ENCODE results near the gene AVEN.

The AVEN gene

GRCh38 chr15:33968224-33968623 is 70.8 kb downstream of the AVEN start, which contains the start of gene CHRM5:
Gene CHRM5 (plus strand): TSS chr15:33968497. CDS start chr15:34062718, 94,221 bp downstream.
- no peaks in the 10 kb centered on the region for H3K36me3 ChIP-seq (ENCODE audit: control insufficient read depth, insufficient read depth, low read length)
- H3K27me3 ChIP-seq (ENCODE audit: control insufficient read depth, insufficient read depth, low read length, poor library complexity, severe bottlenecking): no peaks in the 10 kb centered on the region
- 90 to 92% methylated on average over 6 of the region's 6 CpGs for WGBS, 2 experiments
- H3K27ac ChIP-seq (ENCODE audit: insufficient read depth, low read depth, low read length, poor library complexity, severe bottlenecking): no peak within 1 kb of the TSS
- H3K4me3 ChIP-seq (ENCODE audit: insufficient read depth, low read depth, low read length): no peak within 1 kb of the TSS
- H3K9me3 ChIP-seq (ENCODE audit: control insufficient read depth, low read length): no peaks in the 10 kb centered on the region
- H3K4me1 ChIP-seq (ENCODE audit: control insufficient read depth, insufficient read depth, low read length): no peaks in the 10 kb centered on the region

GRCh38 chr15:33964665-33965040 is 74.4 kb downstream of the AVEN start:
- no peak overlapping the region for H3K4me3 ChIP-seq (ENCODE audit: insufficient read depth, low read depth, low read length)
- H3K36me3 ChIP-seq (ENCODE audit: control insufficient read depth, insufficient read depth, low read length): no peaks in the 10 kb centered on the region
- no peaks in the 10 kb centered on the region for H3K9me3 ChIP-seq (ENCODE audit: control insufficient read depth, low read length)
- H3K4me1 ChIP-seq (ENCODE audit: control insufficient read depth, insufficient read depth, low read length): no peaks in the 10 kb centered on the region
- H3K27me3 ChIP-seq (ENCODE audit: control insufficient read depth, insufficient read depth, low read length, poor library complexity, severe bottlenecking): no peaks in the 10 kb centered on the region
- H3K27ac ChIP-seq (ENCODE audit: insufficient read depth, low read depth, low read length, poor library complexity, severe bottlenecking): no peak overlapping the region
- WGBS, 2 experiments: 79 to 97% methylated on average over 2 of the region's 2 CpGs

GRCh38 chr15:33963831-33964664 is 75.0 kb downstream of the AVEN start:
- Histone ChIP-seq H3K4me3 (ENCODE audit: insufficient read depth, low read depth, low read length) (no peak overlapping the region), H3K27ac (ENCODE audit: insufficient read depth, low read depth, low read length, poor library complexity, severe bottlenecking) (no peak overlapping the region), H3K9me3 (ENCODE audit: control insufficient read depth, low read length) (no peaks in the 10 kb centered on the region), H3K36me3 (ENCODE audit: control insufficient read depth, insufficient read depth, low read length) (no peaks in the 10 kb centered on the region), H3K27me3 (ENCODE audit: control insufficient read depth, insufficient read depth, low read length, poor library complexity, severe bottlenecking) (no peaks in the 10 kb centered on the region), H3K4me1 (ENCODE audit: control insufficient read depth, insufficient read depth, low read length) (no peaks in the 10 kb centered on the region)
- WGBS, 2 experiments: 68 to 74% methylated on average over 5 to 8 of the region's 8 CpGs

GRCh38 chr15:33960549-33960935 is 78.5 kb downstream of the AVEN start:
- Histone ChIP-seq H3K4me3 (ENCODE audit: insufficient read depth, low read depth, low read length) (no peak overlapping the region), H3K9me3 (ENCODE audit: control insufficient read depth, low read length) (no peaks in the 10 kb centered on the region), H3K27ac (ENCODE audit: insufficient read depth, low read depth, low read length, poor library complexity, severe bottlenecking) (no peak overlapping the region), H3K36me3 (ENCODE audit: control insufficient read depth, insufficient read depth, low read length) (no peaks in the 10 kb centered on the region), H3K27me3 (ENCODE audit: control insufficient read depth, insufficient read depth, low read length, poor library complexity, severe bottlenecking) (no peaks in the 10 kb centered on the region), H3K4me1 (ENCODE audit: control insufficient read depth, insufficient read depth, low read length) (no peaks in the 10 kb centered on the region)
- 97 to 98% methylated on average over 3 of the region's 3 CpGs for WGBS, 2 experiments

DNA sequence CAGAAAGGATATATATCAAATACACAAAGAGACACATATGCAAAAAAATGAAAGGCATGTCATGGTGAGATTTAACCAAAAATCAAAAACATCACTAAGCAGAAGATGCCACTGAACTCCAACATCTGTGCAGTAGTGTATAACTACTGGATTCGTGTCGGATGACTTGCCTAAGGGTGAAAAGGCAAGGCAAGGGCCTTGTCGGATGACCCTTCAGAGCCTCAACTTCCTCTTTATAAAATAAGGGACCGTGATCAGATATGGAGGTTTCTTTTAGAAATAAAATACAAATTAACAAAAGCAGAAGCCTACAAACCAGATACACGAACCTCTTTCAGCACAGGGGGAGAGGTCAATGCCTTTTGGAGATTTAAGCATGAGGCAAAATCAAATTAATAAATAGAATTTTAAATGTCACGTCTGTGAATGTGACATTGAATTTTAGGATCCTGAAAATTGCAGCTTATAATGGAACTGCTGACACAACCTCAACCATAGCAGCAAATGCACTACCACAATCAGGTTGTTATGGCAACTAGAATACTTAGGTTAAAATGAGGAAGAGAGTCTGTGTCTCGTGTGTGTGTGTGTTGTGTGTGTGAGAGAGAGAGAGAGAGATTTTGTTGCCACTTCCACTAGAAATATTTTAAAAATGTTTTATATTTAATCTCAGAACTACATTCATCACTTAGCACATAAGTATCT is 79.0 kb downstream of the AVEN start:
- Histone ChIP-seq H3K27ac (ENCODE audit: insufficient read depth, low read depth, low read length, poor library complexity, severe bottlenecking) (no peak overlapping the region), H3K4me1 (ENCODE audit: control insufficient read depth, insufficient read depth, low read length) (no peaks in the 10 kb centered on the region), H3K9me3 (ENCODE audit: control insufficient read depth, low read length) (no peaks in the 10 kb centered on the region), H3K4me3 (ENCODE audit: insufficient read depth, low read depth, low read length) (no peak overlapping the region), H3K36me3 (ENCODE audit: control insufficient read depth, insufficient read depth, low read length) (no peaks in the 10 kb centered on the region), H3K27me3 (ENCODE audit: control insufficient read depth, insufficient read depth, low read length, poor library complexity, severe bottlenecking) (no peaks in the 10 kb centered on the region)
- 89 to 99% methylated on average over 5 of the region's 7 CpGs for WGBS, 2 experiments

DNA sequence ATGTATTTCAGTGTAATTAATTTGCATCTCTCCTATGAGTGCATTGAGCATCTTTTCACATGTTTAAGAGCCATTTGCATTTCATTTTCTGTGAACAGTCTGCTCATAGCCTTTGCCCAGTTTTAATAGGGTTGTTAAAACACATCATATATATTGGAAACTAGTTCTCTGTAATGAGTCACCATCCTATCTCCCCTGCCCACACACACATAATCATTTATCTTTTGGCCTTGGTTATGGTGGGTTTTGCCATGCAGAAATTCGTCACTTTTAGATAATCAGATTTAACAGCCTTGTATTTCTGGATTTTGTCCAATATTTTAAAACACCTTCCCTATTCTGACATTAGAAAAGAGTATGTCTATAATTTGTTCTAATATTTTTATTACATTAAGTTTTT is 82.6 kb downstream of the AVEN start:
- H3K36me3 ChIP-seq (ENCODE audit: control insufficient read depth, insufficient read depth, low read length): no peaks in the 10 kb centered on the region

DNA sequence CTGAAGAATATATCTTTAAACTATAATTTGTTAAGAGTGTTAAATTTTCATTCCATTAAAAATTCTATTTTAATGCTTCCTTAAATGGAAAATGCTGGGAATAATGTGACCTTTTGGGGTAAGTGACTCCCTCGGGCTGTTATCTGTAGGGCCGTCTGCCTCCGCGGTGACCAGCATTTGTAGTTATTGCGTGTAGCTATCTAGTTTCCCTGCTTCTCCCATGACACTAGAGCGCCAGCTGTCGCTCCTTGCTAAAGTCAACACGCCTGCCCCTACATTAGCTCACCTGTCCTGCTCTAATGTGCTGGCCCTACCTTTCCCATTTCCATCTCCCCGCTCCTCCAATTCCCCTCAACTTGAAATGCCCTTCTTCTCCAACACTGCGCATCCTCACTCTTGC is 83.1 kb downstream of the AVEN start:
- Histone ChIP-seq H3K9me3 (ENCODE audit: control insufficient read depth, low read length) (no peaks in the 10 kb centered on the region), H3K27me3 (ENCODE audit: control insufficient read depth, insufficient read depth, low read length, poor library complexity, severe bottlenecking) (no peaks in the 10 kb centered on the region), H3K4me1 (ENCODE audit: control insufficient read depth, insufficient read depth, low read length) (no peaks in the 10 kb centered on the region), H3K27ac (ENCODE audit: insufficient read depth, low read depth, low read length, poor library complexity, severe bottlenecking) (no peak overlapping the region), H3K4me3 (ENCODE audit: insufficient read depth, low read depth, low read length) (no peak overlapping the region), H3K36me3 (ENCODE audit: control insufficient read depth, insufficient read depth, low read length) (no peaks in the 10 kb centered on the region)
- WGBS, 2 experiments: 83 to 84% methylated on average over 10 of the region's 10 CpGs

More for the DNA sequence above, 82.6 kb downstream of the AVEN start:
- 70% methylated on average over 1 of the region's 1 CpG; no CpG with 5 or more reads in 1 of the 2 experiments for WGBS, 2 experiments
- Histone ChIP-seq H3K27ac (ENCODE audit: insufficient read depth, low read depth, low read length, poor library complexity, severe bottlenecking) (no peak overlapping the region), H3K9me3 (ENCODE audit: control insufficient read depth, low read length) (no peaks in the 10 kb centered on the region), H3K4me1 (ENCODE audit: control insufficient read depth, insufficient read depth, low read length) (no peaks in the 10 kb centered on the region), H3K4me3 (ENCODE audit: insufficient read depth, low read depth, low read length) (no peak overlapping the region), H3K27me3 (ENCODE audit: control insufficient read depth, insufficient read depth, low read length, poor library complexity, severe bottlenecking) (no peaks in the 10 kb centered on the region)

GRCh38 chr15:33946152-33946551 is 92.9 kb downstream of the AVEN start:
- Histone ChIP-seq H3K9me3 (ENCODE audit: control insufficient read depth, low read length) (no peaks in the 10 kb centered on the region), H3K36me3 (ENCODE audit: control insufficient read depth, insufficient read depth, low read length) (no peaks in the 10 kb centered on the region), H3K27ac (ENCODE audit: insufficient read depth, low read depth, low read length, poor library complexity, severe bottlenecking) (no peak overlapping the region), H3K27me3 (ENCODE audit: control insufficient read depth, insufficient read depth, low read length, poor library complexity, severe bottlenecking) (no peaks in the 10 kb centered on the region), H3K4me3 (ENCODE audit: insufficient read depth, low read depth, low read length) (no peak overlapping the region), H3K4me1 (ENCODE audit: control insufficient read depth, insufficient read depth, low read length) (no peaks in the 10 kb centered on the region)
- whole genome bisulfite sequencing, 2 experiments: 87 to 94% methylated on average over 1 of the region's 1 CpG

DNA sequence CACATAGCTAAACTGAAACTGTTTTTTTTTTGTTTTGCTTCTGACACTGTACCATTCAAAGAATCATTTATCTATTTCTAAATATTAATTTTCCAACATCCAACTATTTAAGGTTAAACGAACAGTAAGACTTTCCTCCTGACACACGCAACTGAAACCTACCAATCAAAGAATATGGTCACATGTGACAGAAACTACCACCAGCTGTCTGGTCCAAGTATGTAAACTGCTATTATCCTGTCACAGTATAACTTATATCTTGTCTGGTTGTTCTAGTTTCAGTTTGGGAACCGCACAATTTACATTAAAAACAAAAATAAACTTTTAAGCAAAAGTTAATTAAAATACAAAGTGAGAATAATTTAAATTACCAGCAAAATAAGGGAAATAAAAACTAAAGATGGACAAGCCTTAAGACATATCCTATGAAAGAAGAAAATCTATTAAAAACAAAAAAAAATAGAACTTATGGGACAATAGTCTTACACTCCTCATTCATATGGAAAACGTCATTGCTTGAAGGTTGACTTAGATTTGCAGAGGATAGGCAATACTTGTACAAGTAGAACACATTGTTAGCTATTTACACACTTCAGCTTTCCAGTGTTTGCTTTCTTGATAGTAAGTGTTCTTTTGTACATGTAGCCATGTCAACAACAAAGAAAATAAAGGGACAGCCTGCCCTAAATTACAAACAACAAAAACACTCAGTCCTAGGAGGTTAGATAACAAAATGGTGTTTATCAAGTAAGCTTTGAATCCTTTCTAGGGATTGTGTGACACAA is 97.5 kb downstream of the AVEN start:
- H3K36me3 ChIP-seq (ENCODE audit: control insufficient read depth, insufficient read depth, low read length): no peaks in the 10 kb centered on the region
- H3K4me1 ChIP-seq (ENCODE audit: control insufficient read depth, insufficient read depth, low read length): no peaks in the 10 kb centered on the region
- 92 to 100% methylated on average over 2 to 3 of the region's 4 CpGs for WGBS, 2 experiments
- H3K27me3 ChIP-seq (ENCODE audit: control insufficient read depth, insufficient read depth, low read length, poor library complexity, severe bottlenecking): no peaks in the 10 kb centered on the region
- H3K4me3 ChIP-seq (ENCODE audit: insufficient read depth, low read depth, low read length): no peak overlapping the region
- H3K27ac ChIP-seq (ENCODE audit: insufficient read depth, low read depth, low read length, poor library complexity, severe bottlenecking): no peak overlapping the region
- H3K9me3 ChIP-seq (ENCODE audit: control insufficient read depth, low read length): no peaks in the 10 kb centered on the region

DNA sequence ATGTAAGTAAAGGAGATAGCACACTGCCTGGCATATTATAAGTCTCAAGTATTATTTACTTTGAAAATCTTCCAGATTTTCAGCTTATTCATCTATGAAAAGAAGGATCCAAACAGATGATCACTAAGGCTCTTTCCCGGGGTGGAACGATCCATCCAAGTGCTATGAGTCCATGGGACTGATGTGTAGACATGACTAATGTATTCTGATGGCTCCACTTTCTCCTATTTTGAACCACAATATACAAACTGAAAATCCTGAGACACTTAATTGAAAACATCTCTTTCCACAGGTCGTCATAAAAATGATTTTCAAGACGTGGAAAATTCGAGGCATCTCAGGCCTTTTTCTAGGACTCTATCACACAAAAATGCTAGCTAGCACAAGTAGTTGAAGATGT is 104.1 kb downstream of the AVEN start:
- no peaks in the 10 kb centered on the region for H3K27me3 ChIP-seq (ENCODE audit: control insufficient read depth, insufficient read depth, low read length, poor library complexity, severe bottlenecking)
- no peaks in the 10 kb centered on the region for H3K9me3 ChIP-seq (ENCODE audit: control insufficient read depth, low read length)
- 95 to 96% methylated on average over 5 of the region's 5 CpGs for WGBS, 2 experiments
- H3K36me3 ChIP-seq (ENCODE audit: control insufficient read depth, insufficient read depth, low read length): no peaks in the 10 kb centered on the region
- H3K4me3 ChIP-seq (ENCODE audit: insufficient read depth, low read depth, low read length): no peak overlapping the region
- no peaks in the 10 kb centered on the region for H3K4me1 ChIP-seq (ENCODE audit: control insufficient read depth, insufficient read depth, low read length)
- no peak overlapping the region for H3K27ac ChIP-seq (ENCODE audit: insufficient read depth, low read depth, low read length, poor library complexity, severe bottlenecking)

Data from ectodermal cell (in vitro differentiated cells).